ENCODE measurements around the gene NOP53.
A peak's percentile ranks its signal among the peaks of the same experiment; 100 is the strongest.
"Not testable (repeated sequence)": the region's sequence is repeated elsewhere in the genome, so short reads cannot be mapped to it uniquely, and the experiment has no call there.

Gene NOP53

GRCh38 chr19:47778049-47778953 is 33.0 kb downstream of the NOP53 start, which contains the start of gene SELENOW:
SELENOW (plus strand) TSS chr19:47778703; CDS start chr19:47778786, 83 bp downstream.
- peak; percentile 66 to 72 for DNase-seq

DNA sequence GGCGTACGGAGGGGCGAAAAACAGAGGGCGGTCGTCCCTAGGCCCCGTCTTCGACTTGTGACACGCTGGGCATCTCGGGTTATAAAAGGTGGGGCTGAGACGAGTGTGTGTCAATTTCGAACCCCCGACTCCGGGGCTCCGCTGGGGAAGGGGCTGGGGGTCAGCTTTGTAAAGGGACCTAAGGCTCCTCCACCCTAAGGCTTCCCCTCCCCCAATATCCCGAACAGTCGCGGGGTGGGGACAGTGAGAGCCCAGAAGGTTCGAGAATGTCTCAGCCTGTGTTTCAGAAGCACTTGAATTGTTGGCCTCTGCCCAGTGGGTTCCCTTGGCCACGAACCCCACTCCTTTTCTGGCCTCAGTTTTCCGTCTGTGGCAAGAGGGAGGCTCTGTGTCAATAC is 33.6 kb downstream of the NOP53 start:
- DNase-seq: no peak

GRCh38 chr19:47779524-47780214 is 34.3 kb downstream of the NOP53 start:
- DNase-seq: no peak

- no peak for DNase-seq
Observed at GRCh38 chr19:47780215-47780551, 34.8 kb downstream of the NOP53 start.

DNA sequence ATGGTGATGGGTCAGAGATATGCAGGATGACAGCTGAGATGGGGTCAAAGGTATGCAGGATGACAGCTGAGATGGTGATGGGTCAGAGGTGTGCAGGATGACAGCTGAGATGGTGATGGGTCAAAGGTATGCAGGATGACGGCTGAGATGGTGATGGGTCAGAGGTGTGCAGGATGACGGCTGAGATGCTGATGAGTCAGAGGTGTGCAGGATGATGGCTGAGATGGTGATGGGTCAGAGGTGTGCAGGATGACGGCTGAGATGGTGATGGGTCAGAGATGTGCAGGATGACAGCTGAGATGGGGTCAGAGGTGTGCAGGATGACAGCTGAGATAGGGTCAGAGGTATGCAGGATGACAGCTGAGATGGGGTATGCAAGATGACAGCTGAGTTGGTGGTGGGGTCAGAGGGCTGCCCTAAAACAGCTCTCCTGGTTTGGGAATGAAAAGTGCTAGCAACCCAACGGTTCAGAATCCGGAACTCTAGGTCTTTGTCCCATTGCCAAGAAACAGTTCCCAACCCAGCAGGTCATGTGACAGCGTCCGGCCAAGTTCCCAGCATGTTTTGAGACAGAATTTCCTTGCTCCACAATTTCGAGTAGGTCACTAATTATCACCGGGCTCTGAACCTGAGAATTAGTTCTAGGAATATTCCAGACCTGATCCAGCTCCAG is 36.4 kb downstream of the NOP53 start:
- no peak for DNase-seq

- no peak for DNase-seq
Observed at GRCh38 chr19:47786566-47786965, 41.2 kb downstream of the NOP53 start.

GRCh38 chr19:47787307-47787706 is 42.0 kb downstream of the NOP53 start:
- DNase-seq: not testable (repeated sequence)

GRCh38 chr19:47789811-47790210 is 44.5 kb downstream of the NOP53 start:
- not testable (repeated sequence) for DNase-seq

GRCh38 chr19:47790398-47790814 is 45.1 kb downstream of the NOP53 start:
- DNase-seq: peak; percentile 93 to 95

DNA sequence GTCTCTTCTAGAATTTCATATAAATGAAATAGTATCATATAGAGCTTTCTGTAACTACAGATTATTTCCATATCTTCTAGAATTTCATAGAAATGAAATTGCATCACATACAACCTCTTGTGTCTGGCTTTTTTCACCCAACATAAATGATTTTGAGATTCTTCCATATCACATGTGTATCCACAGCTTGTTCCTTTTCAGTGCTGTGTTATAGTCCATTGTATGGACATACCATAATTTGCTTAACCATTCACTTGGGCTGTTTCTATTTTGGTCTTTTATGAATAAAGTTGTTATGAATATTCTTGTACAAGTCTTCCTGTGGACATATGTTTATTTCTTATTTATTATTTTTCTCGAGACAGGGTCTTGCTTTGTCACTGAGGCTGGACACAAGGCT is 47.3 kb downstream of the NOP53 start:
- no peak for DNase-seq

DNA sequence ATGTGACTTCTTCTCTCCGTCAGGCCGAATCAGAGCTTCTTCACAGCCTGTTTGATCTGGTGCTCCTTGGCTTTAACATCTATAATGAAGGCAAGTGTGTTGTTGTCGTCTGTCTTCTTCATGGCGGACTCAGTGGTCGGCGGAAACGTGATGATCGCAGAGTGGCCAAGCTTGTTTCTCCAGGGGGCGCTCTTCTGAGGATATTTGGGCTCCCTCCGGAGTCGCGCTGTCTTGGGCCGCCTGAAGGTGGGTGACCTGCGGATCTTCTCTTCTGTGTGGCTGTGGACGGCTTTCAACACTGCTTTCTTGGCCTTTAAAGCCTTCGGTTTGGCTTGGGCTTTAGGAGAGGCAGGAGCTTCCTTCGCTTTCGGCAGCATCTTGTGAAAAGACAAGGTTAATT is 49.2 kb downstream of the NOP53 start:
- no peak for DNase-seq

DNA sequence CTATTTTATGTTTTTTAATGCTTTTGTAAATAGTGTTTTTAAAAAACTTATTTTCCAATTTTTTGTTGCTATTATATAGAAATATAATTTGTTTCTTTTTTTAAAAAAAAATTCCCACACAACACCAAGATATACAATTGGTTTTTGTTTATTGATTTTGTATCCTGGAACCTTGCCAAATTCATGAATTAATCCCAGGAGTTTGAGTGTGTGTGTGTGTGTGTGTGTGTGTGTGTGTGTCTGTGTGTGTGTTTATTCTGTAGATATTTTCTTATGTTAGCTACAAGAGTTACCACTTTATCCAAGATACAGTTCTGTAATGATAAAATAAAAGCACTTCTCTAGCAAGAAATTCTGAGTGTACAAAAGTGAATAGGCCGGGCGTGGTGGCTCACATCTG is 51.4 kb downstream of the NOP53 start:
- DNase-seq: no peak

DNA sequence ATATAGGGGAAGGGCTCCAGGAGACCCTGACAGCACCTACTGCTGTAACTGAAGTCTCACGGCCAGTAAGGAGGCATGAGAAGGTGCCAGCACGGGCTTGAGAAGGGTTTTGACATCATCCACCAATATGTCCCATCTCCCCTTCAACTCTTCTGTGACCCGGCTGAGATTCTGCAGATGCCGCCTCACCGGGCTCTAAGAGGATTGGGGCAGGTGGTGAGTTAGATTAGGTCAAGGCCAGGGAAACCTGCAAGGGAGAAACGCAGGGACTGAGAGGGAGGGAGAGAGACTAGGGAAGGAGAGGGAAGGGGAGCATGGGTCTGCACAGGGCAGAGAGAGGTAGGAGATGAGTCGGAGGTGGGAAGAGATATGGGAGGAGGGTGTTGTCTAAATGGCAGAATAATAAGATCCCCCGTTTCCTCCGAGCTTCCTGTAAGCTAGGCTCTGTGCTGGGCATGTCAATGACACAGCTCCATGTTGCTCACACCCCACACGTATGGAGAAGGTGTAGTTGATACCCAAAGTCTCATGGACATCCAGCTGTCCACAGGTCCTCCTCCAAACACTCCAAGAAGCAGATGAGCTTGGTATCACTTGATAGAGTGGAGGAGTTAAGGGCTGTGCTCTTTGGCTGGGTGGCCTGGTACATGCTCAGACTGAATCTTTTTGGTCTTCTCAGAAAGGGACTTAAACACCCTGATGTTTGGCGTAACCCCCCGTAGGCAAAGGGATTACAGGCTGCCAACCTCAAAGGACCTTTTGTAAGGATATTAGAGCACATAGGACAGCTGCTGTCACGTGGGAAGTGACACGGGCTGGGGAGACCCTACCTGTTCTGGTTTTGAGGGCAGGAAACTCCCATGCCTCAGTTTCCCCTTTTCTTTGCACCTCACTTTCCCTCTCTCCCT is 52.9 kb downstream of the NOP53 start:
- no peak for DNase-seq

GRCh38 chr19:47798904-47799266 is 53.5 kb downstream of the NOP53 start:
- no peak for DNase-seq

- no peak for DNase-seq
Observed at GRCh38 chr19:47801270-47801669, 55.9 kb downstream of the NOP53 start.

DNA sequence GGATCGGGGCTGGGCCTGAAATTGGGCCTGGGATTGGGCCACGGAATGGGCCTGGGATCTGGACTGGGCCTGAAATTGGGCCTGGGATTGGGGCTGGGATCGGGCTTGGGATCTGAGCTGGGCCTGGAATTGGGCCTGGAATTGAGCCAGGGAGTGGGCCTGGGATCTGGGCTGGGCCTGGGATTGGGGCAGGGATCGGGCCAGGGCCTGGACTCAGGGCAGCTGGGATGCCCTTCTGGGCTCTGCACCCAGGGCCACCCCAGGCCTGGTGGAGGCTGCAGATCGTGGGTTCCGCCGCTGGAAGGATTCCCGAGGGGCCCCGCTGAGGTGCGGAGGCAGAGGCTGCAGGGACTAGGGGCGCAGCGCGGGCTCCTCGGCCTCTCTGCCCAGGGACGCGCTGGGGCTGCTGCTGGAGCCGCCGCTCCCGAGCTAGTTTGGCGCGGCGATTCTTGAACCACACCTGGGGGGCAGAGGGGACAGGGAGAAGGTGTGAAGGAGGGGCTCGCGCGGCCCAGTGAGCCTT is 57.2 kb downstream of the NOP53 start:
- no peak for DNase-seq

DNA sequence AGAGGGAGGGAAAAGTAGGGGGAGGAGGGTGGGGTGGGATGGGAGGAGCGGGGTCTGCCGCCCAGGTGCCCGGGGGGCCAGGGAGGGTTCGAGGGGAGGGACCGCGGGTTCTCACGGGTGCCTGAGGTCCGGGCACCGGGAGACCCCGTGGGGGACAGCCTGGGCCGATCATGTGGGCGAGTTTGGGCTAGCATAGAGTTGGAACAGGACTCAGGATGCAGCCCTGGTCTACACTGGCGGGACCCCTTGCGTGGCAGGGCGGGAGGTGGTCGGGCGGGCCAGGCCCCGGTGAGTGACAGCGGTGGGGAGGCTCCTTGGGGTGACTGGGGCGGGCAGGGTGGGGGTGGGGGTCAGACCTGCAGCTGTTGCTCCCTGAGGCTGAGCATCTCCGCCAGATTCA is 57.8 kb downstream of the NOP53 start:
- not testable (repeated sequence) for DNase-seq

GRCh38 chr19:47803671-47804070 is 58.3 kb downstream of the NOP53 start:
- not testable (repeated sequence) for DNase-seq

- not testable (repeated sequence) for DNase-seq
Observed at GRCh38 chr19:47804451-47804850, 59.1 kb downstream of the NOP53 start, which contains the start of gene TPRX1. TPRX1 (minus strand) TSS chr19:47804551; CDS start chr19:47804539, 12 bp downstream.

DNA sequence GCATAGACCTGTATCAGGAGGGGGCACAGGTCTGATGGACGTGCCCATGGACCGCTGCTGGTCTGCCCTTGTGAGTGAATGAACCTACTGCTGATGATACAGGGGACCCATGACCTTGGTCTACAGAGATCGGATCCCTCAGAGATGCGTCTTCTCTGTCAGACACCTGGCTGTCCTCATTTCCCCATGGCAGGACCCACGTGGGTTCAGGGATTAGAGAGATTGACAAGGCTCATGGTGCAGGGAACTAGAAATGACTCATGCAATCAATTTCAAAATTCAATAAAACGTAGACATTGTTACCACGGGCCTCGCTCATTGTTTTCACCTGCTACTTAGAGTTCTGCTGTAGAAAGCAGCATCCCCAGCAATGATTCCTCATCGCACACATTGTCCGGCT is 60.0 kb downstream of the NOP53 start:
- DNase-seq: no peak

GRCh38 chr19:47806435-47806834 is 61.1 kb downstream of the NOP53 start:
- no peak for DNase-seq

Measured in stimulated activated CD4-positive, alpha-beta T cell treated with anti-CD3 and anti-CD28 coated beads, Interleukin-2, amount 100 ng/mL, for 48 hours (primary cell).